ENCODE data around the gene ARX. TPM values are rescaled to one million over a fixed set of nuclear protein-coding genes. Genes with fewer than 3 reads are reported as not detected.
A peak's percentile ranks its signal among the peaks of the same experiment; 100 is the strongest.

The ARX gene
- total RNA-seq, 2 donors from 2014 or later: 0.09 TPM; not detected in 1

- no peaks in the 10 kb centered on the region for H3K27me3 Mint-ChIP-seq (ENCODE audit: insufficient read depth)
- DNase-seq: no peak
- H3K27ac Mint-ChIP-seq: no peak overlapping the region
- H3K9me3 ChIP-seq (ENCODE audit: control insufficient read depth, low read length): no peaks in the 10 kb centered on the region
- no peak for TF ChIP-seq CTCF (conservative IDR thresholded peaks at IDR 0.05)
- H3K27ac ChIP-seq (ENCODE audit: low read depth, low read length): no peak overlapping the region
- H3K4me3 ChIP-seq (ENCODE audit: low read length): no peak overlapping the region
- 80 to 100% methylated on average over 1 of the region's 1 CpG for WGBS, 2 experiments (ENCODE audit: insufficient coverage in 1 of 2, insufficient read length in 1 of 2)
- no peaks in the 10 kb centered on the region for H3K36me3 Mint-ChIP-seq (ENCODE audit: low read depth)
- H3K4me1 ChIP-seq (ENCODE audit: control insufficient read depth, insufficient read depth, low read length): no peaks in the 10 kb centered on the region
- no peaks in the 10 kb centered on the region for H3K9me3 Mint-ChIP-seq
- H3K36me3 ChIP-seq (ENCODE audit: control insufficient read depth, insufficient read depth, low read length): no peaks in the 10 kb centered on the region
- H3K4me1 Mint-ChIP-seq: peaks cover 8% of the 10 kb centered on the region
- H3K9ac ChIP-seq (ENCODE audit: extremely low read depth, low read length, poor library complexity, severe bottlenecking): no peak overlapping the region
- no peaks in the 10 kb centered on the region for H3K27me3 ChIP-seq (ENCODE audit: control insufficient read depth, insufficient read depth, low read length, poor library complexity, severe bottlenecking)
- H3K4me3 Mint-ChIP-seq: no peak overlapping the region
Measured at GRCh38 chrX:25043192-25043591, 27.4 kb upstream of the ARX start.

- Histone ChIP-seq H3K4me3 (ENCODE audit: low read length) (no peak overlapping the region), H3K36me3 (ENCODE audit: control insufficient read depth, insufficient read depth, low read length) (no peaks in the 10 kb centered on the region), H3K9me3 (ENCODE audit: control insufficient read depth, low read length) (no peaks in the 10 kb centered on the region), H3K9ac (ENCODE audit: extremely low read depth, low read length, poor library complexity, severe bottlenecking) (no peak overlapping the region), H3K27ac (ENCODE audit: low read depth, low read length) (no peak overlapping the region), H3K4me1 (ENCODE audit: control insufficient read depth, insufficient read depth, low read length) (no peaks in the 10 kb centered on the region), H3K27me3 (ENCODE audit: control insufficient read depth, insufficient read depth, low read length, poor library complexity, severe bottlenecking) (no peaks in the 10 kb centered on the region)
- TF ChIP-seq CTCF (conservative IDR thresholded peaks at IDR 0.05): no peak
- WGBS, 2 experiments (ENCODE audit: insufficient coverage in 1 of 2, insufficient read length in 1 of 2): 93% methylated on average over 10 of the region's 10 CpGs; no CpG with 5 or more reads in 1 of the 2 experiments
- no peak overlapping the region for H3K27ac Mint-ChIP-seq
- H3K4me1 Mint-ChIP-seq: no peaks in the 10 kb centered on the region
- H3K4me3 Mint-ChIP-seq: no peak overlapping the region
- peaks cover 2% of the 10 kb centered on the region for H3K27me3 Mint-ChIP-seq (ENCODE audit: insufficient read depth)
- H3K36me3 Mint-ChIP-seq (ENCODE audit: low read depth): no peaks in the 10 kb centered on the region
- H3K9me3 Mint-ChIP-seq: no peaks in the 10 kb centered on the region
- DNase-seq: no peak
Measured at GRCh38 chrX:25039036-25039435, 23.3 kb upstream of the ARX start.

- peak; percentile 81 for DNase-seq
- no peak overlapping the region for H3K27ac Mint-ChIP-seq
- no peaks in the 10 kb centered on the region for H3K4me1 Mint-ChIP-seq
- peaks cover 3% of the 10 kb centered on the region for H3K27me3 Mint-ChIP-seq (ENCODE audit: insufficient read depth)
- no peak overlapping the region for H3K27ac ChIP-seq (ENCODE audit: low read depth, low read length)
- H3K9ac ChIP-seq (ENCODE audit: extremely low read depth, low read length, poor library complexity, severe bottlenecking): no peak overlapping the region
- H3K36me3 Mint-ChIP-seq (ENCODE audit: low read depth): no peaks in the 10 kb centered on the region
- no peaks in the 10 kb centered on the region for H3K27me3 ChIP-seq (ENCODE audit: control insufficient read depth, insufficient read depth, low read length, poor library complexity, severe bottlenecking)
- H3K9me3 ChIP-seq (ENCODE audit: control insufficient read depth, low read length): no peaks in the 10 kb centered on the region
- H3K4me3 Mint-ChIP-seq: no peak overlapping the region
- H3K9me3 Mint-ChIP-seq: no peaks in the 10 kb centered on the region
- peak; percentile 81 for TF ChIP-seq CTCF (conservative IDR thresholded peaks at IDR 0.05)
- 0 to 80% methylated on average over 1 of the region's 3 CpGs for WGBS, 2 experiments (ENCODE audit: insufficient coverage in 1 of 2, insufficient read length in 1 of 2)
- H3K4me1 ChIP-seq (ENCODE audit: control insufficient read depth, insufficient read depth, low read length): no peaks in the 10 kb centered on the region
- H3K36me3 ChIP-seq (ENCODE audit: control insufficient read depth, insufficient read depth, low read length): no peaks in the 10 kb centered on the region
- no peak overlapping the region for H3K4me3 ChIP-seq (ENCODE audit: low read length)
Measured at GRCh38 chrX:25034889-25035288, 19.1 kb upstream of the ARX start.

Data from endodermal cell (in vitro differentiated cells).